ENCODE data around the gene PCDH17.

Gene PCDH17

DNA sequence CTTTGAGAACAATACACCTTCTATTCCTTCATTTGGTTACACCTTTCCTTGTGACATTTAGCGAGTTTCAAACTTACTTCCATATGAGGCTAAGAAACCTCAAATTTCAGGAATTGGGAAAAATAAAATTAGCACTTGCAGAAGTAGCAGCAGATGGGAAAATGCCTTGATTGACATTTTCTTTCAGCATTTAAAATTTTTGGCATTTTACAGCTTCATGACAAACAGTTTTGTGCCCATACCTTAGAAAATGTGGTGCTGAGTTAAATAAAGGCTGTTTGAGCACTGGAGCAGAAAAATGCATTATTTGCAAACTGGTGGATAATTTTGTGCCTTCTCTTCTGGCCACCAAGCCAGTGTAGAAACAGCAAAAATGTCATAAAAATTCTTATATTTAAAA, 95.4 kb downstream of the PCDH17 start:
- DNase-seq (ENCODE audit: low read depth, low spot score), result no peak

DNA sequence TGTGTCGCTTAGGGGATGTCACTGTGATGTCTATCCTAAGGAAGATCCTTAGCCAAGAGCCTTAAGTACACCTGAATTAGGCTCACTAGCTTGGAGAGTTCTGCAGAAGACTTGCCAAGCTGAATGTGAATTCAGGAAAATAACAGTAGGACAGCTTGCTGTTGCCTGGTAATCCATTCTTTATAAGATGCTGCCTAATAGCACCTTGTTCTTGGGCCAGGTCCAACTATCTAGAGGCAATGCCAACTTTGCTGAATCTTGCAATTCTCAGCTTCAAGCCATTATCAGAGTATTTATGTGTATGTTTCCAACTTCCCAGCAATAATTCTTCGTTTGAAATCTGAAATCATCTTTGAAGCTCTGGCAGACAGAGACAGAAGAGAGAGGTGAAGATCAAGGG, 102.8 kb downstream of the PCDH17 start:
- DNase-seq (ENCODE audit: low read depth, low spot score), result no peak

DNA sequence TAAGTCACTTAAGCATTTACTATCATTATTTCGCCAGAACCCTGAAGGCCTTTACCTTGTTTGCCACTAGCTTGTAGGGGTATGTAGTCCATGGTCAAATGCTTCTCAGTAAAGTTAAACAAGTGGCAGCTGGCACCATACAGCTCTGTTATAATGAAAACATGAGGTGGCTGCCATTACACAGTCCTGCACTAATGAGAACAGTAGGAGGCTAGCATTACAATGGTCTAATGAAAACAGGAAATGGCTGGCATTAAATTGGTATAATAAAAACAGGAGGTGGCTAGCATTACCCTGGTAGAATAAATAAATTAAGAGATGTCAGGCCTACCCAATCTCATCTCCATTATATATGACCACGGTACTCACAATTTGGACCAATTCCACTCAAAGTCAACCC, 107.5 kb downstream of the PCDH17 start:
- no peak for DNase-seq (ENCODE audit: low read depth, low spot score)

- DNase-seq (ENCODE audit: low read depth, low spot score), result no peak
Measured at GRCh38 chr13:57739543-57740190, 108.1 kb downstream of the PCDH17 start.

DNA sequence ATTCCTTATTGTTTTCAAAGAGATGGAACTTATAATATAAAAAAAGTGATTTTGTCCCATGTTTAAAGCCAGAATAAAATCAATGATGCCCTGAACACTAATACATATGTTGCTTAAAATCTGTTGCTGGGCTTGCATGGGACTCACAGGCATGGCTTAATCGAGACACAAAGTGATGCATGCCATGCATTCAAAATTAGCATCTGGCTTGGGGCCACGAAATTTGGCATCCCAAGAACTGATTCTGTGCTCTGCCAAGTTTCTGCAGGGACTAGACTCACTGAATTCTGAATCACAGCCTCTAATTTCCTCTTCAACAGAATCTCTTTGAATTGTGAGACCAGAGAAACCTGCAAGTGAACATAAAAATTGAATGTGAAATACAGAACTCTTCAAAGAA, 109.2 kb downstream of the PCDH17 start:
- DNase-seq (ENCODE audit: low read depth, low spot score), result no peak

DNA sequence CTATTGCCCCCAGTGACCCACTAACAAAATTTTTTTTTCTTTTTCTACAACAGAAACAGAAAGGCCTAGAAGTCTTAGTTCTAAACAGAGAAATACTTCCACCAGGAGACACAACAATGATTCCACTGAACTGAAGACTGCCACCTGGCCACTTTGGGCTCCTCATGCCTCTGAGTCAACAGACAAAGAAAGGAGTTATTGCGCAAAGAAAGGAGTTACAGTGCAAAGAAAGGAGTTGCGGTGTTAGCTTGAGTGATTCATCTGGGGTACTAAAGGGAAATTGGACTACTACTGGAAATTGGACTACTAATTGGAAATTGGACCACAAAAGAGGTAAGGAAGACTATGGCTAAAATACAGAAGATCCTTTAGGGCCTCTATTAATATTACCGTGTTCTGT, 116.6 kb downstream of the PCDH17 start:
- DNase-seq (ENCODE audit: low read depth, low spot score), result no peak

- DNase-seq (ENCODE audit: low read depth, low spot score), result no peak
Measured at GRCh38 chr13:57760951-57761350, 129.4 kb downstream of the PCDH17 start.

DNA sequence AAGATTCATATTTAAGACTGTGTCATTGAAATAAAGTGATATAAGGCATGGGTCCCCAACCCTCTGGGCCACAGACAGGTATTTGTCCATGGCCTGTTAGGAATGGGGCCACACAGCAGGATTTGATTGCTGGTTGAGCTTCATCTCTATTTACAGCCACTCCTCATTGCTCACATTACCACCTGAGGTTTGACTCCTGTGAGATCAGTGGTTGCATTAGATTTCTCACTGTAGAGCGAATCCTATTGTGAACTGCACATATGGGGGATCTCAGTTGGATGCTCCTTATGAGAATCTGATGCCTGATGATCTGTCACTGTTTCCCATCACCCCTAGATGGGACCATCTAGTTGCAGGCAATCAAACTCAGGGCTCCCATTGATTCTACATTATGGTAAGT, 132.1 kb downstream of the PCDH17 start:
- no peak for DNase-seq (ENCODE audit: low read depth, low spot score)

Measured in smooth muscle cell of the brain vasculature (primary cell).